B cell (primary cell): ENCODE results near the gene CSE1L. TPM values are rescaled to one million over a fixed set of nuclear protein-coding genes. Genes with fewer than 3 reads are reported as not detected.

Experiments used
- ATAC-seq: fragments of 200-7000 bp; cut with Tn5 transposase; one replicate; pipeline ENCODE4 v1.10.0; 2021; ENCODE audit warnings: low read depth, mild to moderate bottlenecking, moderate number of reproducible peaks, moderate library complexity
- CTCF ChIA-PET: fragments of 350-600 bp; sonication (Branson Sonifier 250); formaldehyde crosslinking; loops from one replicate; lab custom pipeline; 2021; ENCODE audit warnings: antibody characterized with exemption, inconsistent platforms; lab: Charles Lee
- POLR2A ChIA-PET: fragments of 350-600 bp; sonication (Branson Sonifier 250); formaldehyde crosslinking; loops from one replicate; lab custom pipeline; 2021; ENCODE audit warnings: antibody characterized with exemption; lab: Charles Lee
- DNase-seq: peaks from one replicate; pipeline ENCODE4 v3.0.0; 2013
- H2AFZ ChIP-seq: 2 replicates; pipeline ENCODE4 v1.6.1; 2012; ENCODE audit warnings: mild to moderate bottlenecking, low read depth, low read length; ENCODE audit not compliant: insufficient read depth, poor library complexity, severe bottlenecking
- H3K27ac ChIP-seq, 2 donors: 1 replicate in 1 of 2; 2 replicates in 1 of 2; pipeline ENCODE4 v1.5.1; 2012 to 2013; ENCODE audit warnings: low read length in 2 of 2, mild to moderate bottlenecking in 2 of 2, moderate library complexity in 1 of 2
- H3K27me3 ChIP-seq, 4 experiments: fragments of 200-600 bp in 1 of 4; sonication (generic) in 1 of 4; replicated peaks in 1 of 4; 1 replicate in 2 of 4; 2 replicates in 2 of 4; pipeline versions ENCODE4 v1.6.1 to v1.7.0; 2013 to 2016; ENCODE audit warnings: low read length in 3 of 4, mild to moderate bottlenecking in 2 of 4, mixed read lengths in 1 of 4, moderate library complexity in 1 of 4; ENCODE audit not compliant: insufficient read depth in 4 of 4, control insufficient read depth in 3 of 4; ENCODE audit errors: control extremely low read depth in 1 of 4
- H3K36me3 ChIP-seq, 2 experiments: replicated peaks in 1 of 2; 1 replicate in 1 of 2; 2 replicates in 1 of 2; pipeline versions ENCODE4 v1.6.1 to v1.7.1; 2013; ENCODE audit warnings: low read length in 1 of 2; ENCODE audit not compliant: insufficient read depth in 2 of 2, control insufficient read depth in 1 of 2; ENCODE audit errors: control extremely low read depth in 1 of 2, extremely low read depth in 1 of 2
- H3K4me1 ChIP-seq, 2 donors: fragments of 200-600 bp in 1 of 2; sonication (generic) in 1 of 2; 1 replicate in 1 of 2; 2 replicates in 1 of 2; pipeline versions ENCODE4 v1.5.1 to v1.6.1; 2013 to 2017; ENCODE audit warnings: low read length in 2 of 2; ENCODE audit not compliant: control insufficient read depth in 2 of 2, insufficient read depth in 2 of 2
- H3K4me2 ChIP-seq: replicated peaks from 2 replicates; pipeline ENCODE3; 2012; ENCODE audit warnings: mild to moderate bottlenecking, low read depth, low read length; ENCODE audit not compliant: poor library complexity, severe bottlenecking
- H3K4me3 ChIP-seq, 5 experiments: fragments of 200-600 bp in 1 of 5; sonication (generic) in 1 of 5; 1 replicate in 3 of 5; 2 replicates in 2 of 5; pipeline versions ENCODE4 v1.5.1 to v1.7.0; 2011 to 2016; ENCODE audit warnings: low read length in 4 of 5, mild to moderate bottlenecking in 4 of 5, low read depth in 2 of 5, control low read depth in 1 of 5, moderate library complexity in 1 of 5; ENCODE audit not compliant: insufficient read depth in 1 of 5; ENCODE audit errors: control extremely low read depth in 1 of 5, extremely low read depth in 1 of 5
- H3K79me2 ChIP-seq: fragments of 200-600 bp; sonication (generic); one replicate; pipeline ENCODE4 v1.6.0; 2016; ENCODE audit warnings: low read length; ENCODE audit not compliant: control insufficient read depth, insufficient read depth
- H3K9ac ChIP-seq: fragments of 200-600 bp; sonication (generic); 2 replicates; pipeline ENCODE4 v1.6.1; 2017; ENCODE audit warnings: mild to moderate bottlenecking, low read length, moderate library complexity
- H3K9me3 ChIP-seq, 3 donors: one replicate each; pipeline versions ENCODE4 v1.6.1 to v1.7.1; 2013; ENCODE audit warnings: low read length in 2 of 3; ENCODE audit not compliant: control insufficient read depth in 2 of 3, insufficient read depth in 1 of 3; ENCODE audit errors: control extremely low read depth in 1 of 3
- H4K20me1 ChIP-seq: 2 replicates; pipeline ENCODE4 v1.6.0; 2012; ENCODE audit warnings: mild to moderate bottlenecking, low read length; ENCODE audit not compliant: insufficient read depth, control insufficient read depth, poor library complexity, severe bottlenecking
- H3K27ac Mint-ChIP-seq: one replicate; pipeline ENCODE4 v1.8.0; 2021; ENCODE audit warnings: mixed read lengths
- H3K27me3 Mint-ChIP-seq: one replicate; pipeline ENCODE4 v1.8.0; 2021; ENCODE audit warnings: mixed read lengths
- H3K4me1 Mint-ChIP-seq: one replicate; pipeline ENCODE4 v1.8.0; 2021; ENCODE audit warnings: mixed read lengths
- H3K4me3 Mint-ChIP-seq: one replicate; pipeline ENCODE4 v1.8.0; 2021; ENCODE audit warnings: mixed read lengths
- H3K9me3 Mint-ChIP-seq: one replicate; pipeline ENCODE4 v1.8.0; 2022; ENCODE audit warnings: mixed read lengths; ENCODE audit not compliant: insufficient read depth
- CTCF ChIP-seq: fragments of 200-600 bp; IDR thresholded peaks from one replicate; pipeline ENCODE4 v1.8.0; 2022; ENCODE audit warnings: antibody characterized with exemption, mild to moderate bottlenecking
- EZH2 ChIP-seq: IDR thresholded peaks from 2 replicates; pipeline ENCODE4 v1.6.1; 2012; ENCODE audit warnings: borderline replicate concordance, low read depth, mild to moderate bottlenecking, moderate library complexity, low read length; ENCODE audit not compliant: insufficient read depth, poor library complexity, severe bottlenecking
- WGBS: methylation state at CpG from one replicate; pipeline ENCODE4 v1.1.5; 2013; ENCODE audit warnings: missing lambda C conversion rate; ENCODE audit not compliant: insufficient coverage; 5-methylcytosine and 5-hydroxymethylcytosine counted together
- intact Hi-C: fragments of 100-400 bp; cut with micrococcal nuclease; formaldehyde crosslinking; loops from one replicate; pipeline ENCODE4 v1.10.0; 2022
- polyA plus RNA-seq: library from polyadenylated mRNA; depleted of rRNA; stranded (reverse); fragments of >200 nt; gene quantifications from 2 replicates; pipeline ENCODE4 v1.2.3, GENCODE V29; 2012
- total RNA-seq, 2 donors: library from RNA; stranded (reverse); fragments of 120-200 nt in 1 of 2; gene quantifications; 1 replicate in 1 of 2; 2 replicates in 1 of 2; pipeline versions ENCODE4 v1.2.3 to v1.2.4, GENCODE V29; 2013 to 2022

The CSE1L gene
- total and polyA plus RNA-seq, 2 donors (not counting 1 experiment from before 2014, with no cell fraction given) = 7.6 to 38.0 TPM

- H3K27ac Mint-ChIP-seq = no peak overlapping the region
- no peak for DNase-seq
Observed at GRCh38 chr20:49091104-49091503, 45.0 kb downstream of the CSE1L start.

GRCh38 chr20:49091762-49092161, 45.6 kb downstream of the CSE1L start:
- H3K4me1 Mint-ChIP-seq = no peaks in the 10 kb centered on the region
- Histone ChIP-seq H3K4me2 (no peak overlapping the region), H3K27me3 (no peaks in the 10 kb centered on the region), H3K9ac (no peak overlapping the region), H3K4me1 (no peaks in the 10 kb centered on the region), H3K9me3 (no peaks in the 10 kb centered on the region), H3K36me3 (peaks cover 8 to 88% of the 10 kb centered on the region in 2 experiments), H3K79me2 (no peaks in the 10 kb centered on the region), H3K4me3 (no peak overlapping the region), H3K27ac (no peak overlapping the region), H4K20me1 (no peaks in the 10 kb centered on the region), H2AFZ (no peak overlapping the region)
- TF ChIP-seq EZH2 = no peak
- no peak for TF ChIP-seq CTCF
- H3K27ac Mint-ChIP-seq = no peak overlapping the region
- ChIA-PET CTCF (no interaction called here), POLR2A (no interaction called here)
- no peak overlapping the region for H3K4me3 Mint-ChIP-seq
- H3K27me3 Mint-ChIP-seq = no peaks in the 10 kb centered on the region
- DNase-seq (no peak), ATAC-seq (no peak)
- intact Hi-C loops = no loop called here
- no CpG with 5 or more reads among the region's 1 CpG for WGBS
- no peaks in the 10 kb centered on the region for H3K9me3 Mint-ChIP-seq

More at GRCh38 chr20:49091104-49091503, 45.0 kb downstream of the CSE1L start:
- Histone ChIP-seq H3K27ac (no peak overlapping the region), H4K20me1 (no peaks in the 10 kb centered on the region), H3K4me1 (no peaks in the 10 kb centered on the region), H3K27me3 (no peaks in the 10 kb centered on the region), H3K4me3 (no peak overlapping the region), H3K4me2 (no peak overlapping the region), H3K9ac (no peak overlapping the region), H3K36me3 (peaks cover 8 to 85% of the 10 kb centered on the region in 2 experiments), H3K9me3 (no peaks in the 10 kb centered on the region), H3K79me2 (no peaks in the 10 kb centered on the region), H2AFZ (no peak overlapping the region)
- no peak for ATAC-seq
- POLR2A ChIA-PET = no interaction called here
- TF ChIP-seq EZH2 (no peak), CTCF (no peak)
- WGBS = 96% methylated on average over 7 of the region's 8 CpGs
- Mint-ChIP-seq H3K4me3 (no peak overlapping the region), H3K9me3 (no peaks in the 10 kb centered on the region), H3K4me1 (no peaks in the 10 kb centered on the region), H3K27me3 (no peaks in the 10 kb centered on the region)
- CTCF ChIA-PET = interaction anchor here (0.8 kb wide), 1 partner anchor 9 kb away, joined by 3 read pairs; no protein-coding TSS in a partner anchor
- intact Hi-C loops = no loop called here
